ENCODE data around the gene TYK2.
A peak's percentile ranks its signal among the peaks of the same experiment; 100 is the strongest.

The TYK2 gene

DNA sequence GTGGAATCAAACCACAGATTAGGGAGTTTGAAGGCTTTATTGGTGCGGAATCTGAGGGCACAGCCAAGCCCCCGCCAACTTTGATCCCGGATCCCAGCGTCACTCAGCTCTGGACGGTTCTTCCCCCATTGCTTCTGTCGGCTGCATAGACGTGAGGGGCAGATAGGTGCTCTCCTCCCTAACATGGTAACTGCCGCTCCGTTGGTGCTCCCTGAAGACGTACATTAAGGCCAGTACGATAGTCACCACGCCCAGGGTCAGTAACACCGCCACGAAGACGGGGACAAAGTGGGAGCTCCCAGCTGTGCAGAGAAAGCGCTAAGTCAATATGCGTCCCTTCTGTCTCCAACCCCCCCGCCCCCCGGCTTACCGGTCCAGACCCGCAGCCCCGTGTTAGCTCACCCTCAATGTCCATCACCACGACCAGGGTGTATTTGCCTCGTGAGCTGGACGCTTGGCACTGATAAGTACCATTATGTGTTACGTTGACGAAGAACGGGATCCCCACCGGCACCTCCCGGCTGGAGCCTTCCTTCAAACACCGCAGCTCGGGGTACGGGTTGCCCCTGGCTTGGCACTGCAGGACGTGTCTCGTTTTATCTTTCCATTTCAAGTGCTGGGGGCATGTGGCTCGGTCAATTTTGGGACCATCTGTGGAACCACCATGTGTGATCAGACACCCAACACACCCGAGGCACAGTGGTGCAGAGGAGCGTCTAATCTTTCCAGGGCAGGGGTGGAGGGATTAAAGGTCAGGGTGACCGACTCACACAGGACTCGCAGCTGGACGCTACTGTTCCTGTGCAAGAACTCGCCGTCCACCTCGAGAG, 46.4 kb downstream of the TYK2 start:
- peak overlapping the region; percentile 60 to 99 (median 95); a peak in 20 of 22 replicates for H3K9ac ChIP-seq
- H4K20me1 ChIP-seq: peaks cover 15 to 42% (median 39%) of the 10 kb centered on the region in 11 experiments
- H3K4me1 ChIP-seq: peaks cover 32 to 70% (median 47%) of the 10 kb centered on the region in 10 experiments
- H3K27me3 ChIP-seq: no peaks in the 10 kb centered on the region
- H3K9me3 ChIP-seq (replicated peaks in 1 of 11): no peaks in the 10 kb centered on the region
- peak overlapping the region; percentile 78 to 94 (median 86) for H3K4me2 ChIP-seq
- peak overlapping the region in 9 of 11 experiments; percentile 23 to 99 (median 91); a peak in 17 of 22 replicates for H3K27ac ChIP-seq
- H3K4me3 ChIP-seq: peak overlapping the region; percentile 81 to 94 (median 88)
- H3K36me3 ChIP-seq: peaks cover 18 to 39% (median 27%) of the 10 kb centered on the region in 11 experiments
- no peak for TF ChIP-seq Cebpa-rat (IDR thresholded peaks at IDR 0.05)

GRCh38 chr19:10332965-10333757, 47.2 kb downstream of the TYK2 start, which contains the start of gene RAVER1:
Gene RAVER1 (minus strand): TSS chr19:10333529. CDS start chr19:10333507, 22 bp downstream.
- peaks cover 18 to 50% (median 47%) of the 10 kb centered on the region in 11 experiments for H4K20me1 ChIP-seq
- peak within 1 kb of the TSS; percentile 83 to 99 (median 96) for H3K27ac ChIP-seq
- peak within 1 kb of the TSS; percentile 92 to 99 (median 96) for H3K4me2 ChIP-seq
- no peaks in the 10 kb centered on the region for H3K9me3 ChIP-seq (replicated peaks in 1 of 11)
- peak within 1 kb of the TSS; percentile 81 to 94 (median 88) for H3K4me3 ChIP-seq
- TF ChIP-seq Cebpa-rat (IDR thresholded peaks at IDR 0.05): no peak
- peaks cover 26 to 47% (median 35%) of the 10 kb centered on the region in 11 experiments for H3K36me3 ChIP-seq
- peak within 1 kb of the TSS; percentile 91 to 99 (median 95) for H3K9ac ChIP-seq
- H3K27me3 ChIP-seq: no peaks in the 10 kb centered on the region
- peaks cover 27 to 70% (median 44%) of the 10 kb centered on the region in 10 experiments for H3K4me1 ChIP-seq

- Histone ChIP-seq H3K4me2 (peak overlapping the region; percentile 90 to 99 (median 96)), H3K4me1 (peaks cover 25 to 70% (median 46%) of the 10 kb centered on the region in 10 experiments), H3K36me3 (peaks cover 34 to 55% (median 43%) of the 10 kb centered on the region in 11 experiments), H3K27me3 (no peaks in the 10 kb centered on the region), H3K4me3 (peak overlapping the region; percentile 81 to 94 (median 88)), H3K9ac (peak overlapping the region; percentile 91 to 99 (median 95)), H4K20me1 (peaks cover 18 to 58% (median 55%) of the 10 kb centered on the region in 11 experiments), H3K9me3 (replicated peaks in 1 of 11) (no peaks in the 10 kb centered on the region), H3K27ac (peak overlapping the region; percentile 83 to 99 (median 96); a peak in 21 of 22 replicates)
- TF ChIP-seq Cebpa-rat (IDR thresholded peaks at IDR 0.05): no peak
Observed at GRCh38 chr19:10332158-10332964, 48.0 kb downstream of the TYK2 start.

DNA sequence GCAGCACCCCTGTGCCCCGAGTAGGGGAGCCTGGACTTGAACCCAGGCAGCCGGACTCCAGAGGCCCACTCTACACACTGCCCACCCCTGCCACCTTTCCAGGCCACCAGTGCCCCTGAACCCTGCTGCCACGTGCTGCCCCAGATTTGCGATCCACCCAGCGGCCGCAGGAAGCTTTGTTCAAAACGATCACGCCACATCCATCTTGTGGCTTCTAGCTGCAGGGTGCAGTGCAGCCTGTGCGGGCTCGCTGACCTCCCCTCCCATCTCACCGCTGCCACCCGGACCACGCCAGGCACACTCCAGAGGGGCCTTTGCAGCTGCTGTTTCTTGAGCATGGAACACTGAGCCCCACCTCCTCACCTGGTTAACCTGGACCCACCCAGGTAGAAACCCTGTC, 50.8 kb downstream of the TYK2 start:
- H3K4me2 ChIP-seq: no peak overlapping the region
- no peaks in the 10 kb centered on the region for H3K27me3 ChIP-seq
- no peak overlapping the region for H3K4me3 ChIP-seq
- peaks cover 18 to 86% (median 83%) of the 10 kb centered on the region in 11 experiments for H4K20me1 ChIP-seq
- H3K9me3 ChIP-seq (replicated peaks in 1 of 11): no peaks in the 10 kb centered on the region
- H3K4me1 ChIP-seq: peaks cover 41 to 79% (median 66%) of the 10 kb centered on the region in 10 experiments
- no peak overlapping the region for H3K27ac ChIP-seq
- H3K9ac ChIP-seq: no peak overlapping the region
- no peak for TF ChIP-seq Cebpa-rat (IDR thresholded peaks at IDR 0.05)
- H3K36me3 ChIP-seq: peaks cover 59 to 78% (median 66%) of the 10 kb centered on the region in 11 experiments

GRCh38 chr19:10328558-10329429, 51.6 kb downstream of the TYK2 start:
- Histone ChIP-seq H3K36me3 (peaks cover 64 to 85% (median 73%) of the 10 kb centered on the region in 11 experiments), H3K4me1 (peaks cover 40 to 79% (median 66%) of the 10 kb centered on the region in 10 experiments), H3K27me3 (no peaks in the 10 kb centered on the region), H3K9me3 (replicated peaks in 1 of 11) (no peaks in the 10 kb centered on the region), H4K20me1 (peaks cover 18 to 94% (median 91%) of the 10 kb centered on the region in 11 experiments), H3K27ac (no peak overlapping the region), H3K9ac (no peak overlapping the region), H3K4me2 (no peak overlapping the region), H3K4me3 (no peak overlapping the region)
- TF ChIP-seq Cebpa-rat (IDR thresholded peaks at IDR 0.05): no peak

GRCh38 chr19:10327793-10328192, 52.6 kb downstream of the TYK2 start:
- peaks cover 48 to 87% (median 74%) of the 10 kb centered on the region in 10 experiments for H3K4me1 ChIP-seq
- no peaks in the 10 kb centered on the region for H3K27me3 ChIP-seq
- no peak overlapping the region for H3K27ac ChIP-seq
- no peaks in the 10 kb centered on the region for H3K9me3 ChIP-seq (replicated peaks in 1 of 11)
- peaks cover 64 to 95% (median 79%) of the 10 kb centered on the region in 11 experiments for H3K36me3 ChIP-seq
- no peak overlapping the region for H3K9ac ChIP-seq
- H3K4me2 ChIP-seq: peak overlapping the region; percentile 27 to 95 (median 87); a peak in 19 of 22 replicates
- H4K20me1 ChIP-seq: peaks cover 18 to 100% (median 98%) of the 10 kb centered on the region in 11 experiments
- H3K4me3 ChIP-seq: no peak overlapping the region
- no peak for TF ChIP-seq Cebpa-rat (IDR thresholded peaks at IDR 0.05)

DNA sequence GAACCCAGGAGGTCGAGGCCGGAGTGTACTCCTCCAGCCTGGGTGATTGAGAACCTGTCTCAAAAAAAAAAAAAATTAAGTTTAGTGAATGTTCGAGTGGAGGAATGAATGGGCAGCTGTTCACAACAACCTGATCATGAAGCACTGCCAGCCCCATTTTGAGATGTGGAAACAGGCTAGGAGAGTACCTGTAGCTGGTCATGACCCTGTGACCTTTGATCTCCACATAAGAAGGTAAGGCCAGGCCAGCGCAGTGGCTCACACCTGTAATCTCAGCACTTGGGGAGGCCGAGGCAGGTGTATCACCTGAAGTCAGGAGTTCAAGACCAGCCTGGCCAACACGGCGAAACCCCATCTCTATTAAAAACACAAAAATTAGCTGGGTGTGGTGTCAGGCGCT, 54.6 kb downstream of the TYK2 start:
- no peak for TF ChIP-seq Cebpa-rat (IDR thresholded peaks at IDR 0.05)

More for the DNA sequence above, 54.6 kb downstream of the TYK2 start:
- H3K4me3 ChIP-seq: peak overlapping the region in 2 of 10 experiments; percentile 2 to 10; a peak in 3 of 20 replicates
- peaks cover 82 to 100% (median 92%) of the 10 kb centered on the region in 11 experiments for H3K36me3 ChIP-seq
- H3K27me3 ChIP-seq: no peaks in the 10 kb centered on the region
- peak overlapping the region in 10 of 11 experiments; percentile 5 to 62 (median 34); a peak in 13 of 22 replicates for H3K27ac ChIP-seq
- H3K4me1 ChIP-seq: peaks cover 36 to 84% (median 72%) of the 10 kb centered on the region in 10 experiments
- peaks cover 6 to 100% (median 99%) of the 10 kb centered on the region in 11 experiments for H4K20me1 ChIP-seq
- no peaks in the 10 kb centered on the region for H3K9me3 ChIP-seq (replicated peaks in 1 of 11)
- H3K4me2 ChIP-seq: peak overlapping the region; percentile 58 to 95 (median 87); a peak in 21 of 22 replicates
- peak overlapping the region in 9 of 11 experiments; percentile 15 to 52 (median 37); a peak in 10 of 22 replicates for H3K9ac ChIP-seq

Data from BLaER1 treated with 17β-estradiol and CSF1 and Interleukin-3, amounts not matched to agents 10 nM and 100 nM (cell line).